Fibroblast of lung (primary cell): ENCODE measurements around the gene HOXC10.
A peak's percentile ranks its signal among the peaks of the same experiment; 100 is the strongest.

Source experiments
- CTCF ChIP-seq, 2 donors: IDR thresholded peaks in 1 of 2; conservative IDR thresholded peaks in 1 of 2; 1 replicate in 1 of 2; 2 replicates in 1 of 2; pipeline ENCODE4 v1.5.1; 2011 to 2012; ENCODE audit warnings: low read length in 2 of 2, control low read depth in 1 of 2, inconsistent platforms in 1 of 2, low read depth in 1 of 2, mild to moderate bottlenecking in 1 of 2
- EZH2 ChIP-seq: IDR thresholded peaks from 2 replicates; pipeline ENCODE4 v1.5.1; 2012; ENCODE audit warnings: low read length, control low read depth, mild to moderate bottlenecking; ENCODE audit errors: missing control alignments

DNA sequence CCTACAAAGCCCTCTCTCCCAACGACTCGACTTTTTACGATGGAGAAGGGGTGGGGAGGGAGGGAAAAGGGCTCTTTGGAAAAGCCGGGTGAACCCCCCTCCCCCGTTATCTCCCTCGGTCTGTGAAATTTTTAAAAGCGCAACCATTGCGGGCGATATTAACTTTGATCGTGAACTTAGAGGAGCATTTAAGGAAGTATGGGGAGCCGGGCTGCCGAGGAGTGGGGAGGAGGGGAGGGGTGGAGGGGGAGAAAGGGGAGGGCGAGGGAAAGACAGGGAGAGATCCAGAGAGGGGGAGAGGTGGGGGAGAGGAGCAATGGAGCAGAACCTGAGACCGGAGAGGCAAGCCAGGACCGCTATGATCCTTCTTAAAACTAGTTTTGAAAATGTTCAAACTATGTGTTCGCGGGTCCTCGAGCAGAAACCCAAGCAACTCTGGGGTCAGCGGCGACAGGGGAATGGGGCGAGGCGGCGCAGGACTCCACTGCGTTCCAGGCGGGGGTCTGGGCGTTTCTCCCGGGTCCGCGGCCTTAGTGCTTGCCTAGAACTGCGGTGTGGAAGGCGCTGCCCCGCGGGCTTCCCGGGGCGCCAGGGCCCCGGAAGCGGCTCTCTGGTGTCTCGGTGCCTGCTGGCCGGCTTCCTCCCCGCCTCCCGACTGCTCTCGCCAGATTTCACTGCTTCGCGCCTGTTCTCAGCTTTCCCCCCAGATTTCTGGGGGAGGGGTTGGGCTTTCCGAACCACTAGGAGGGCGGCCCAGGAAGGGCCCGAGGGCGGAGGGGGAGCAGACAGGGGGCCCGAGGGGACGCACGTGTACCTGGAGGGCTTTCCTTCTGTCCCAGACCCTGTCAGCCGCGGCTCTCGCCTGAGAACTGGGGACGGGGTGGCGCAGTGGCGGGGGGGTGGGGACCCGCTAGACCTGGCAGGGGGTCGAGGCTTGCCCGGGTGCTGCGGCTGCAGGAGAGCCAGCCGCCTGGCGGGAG, 10.6 kb upstream of the HOXC10 start, which contains the start of gene HOTAIR:
- no peak for TF ChIP-seq CTCF (conservative IDR thresholded peaks at IDR 0.05 in 1 of 2, IDR thresholded peaks at IDR 0.05 in 1 of 2; ENCODE audit: low read depth in 1 of 2, low read length in 2 of 2)
- peak; percentile 88 for TF ChIP-seq EZH2
